Measurements from ENCODE around the gene EGFR. TPM values are rescaled to one million over a fixed set of nuclear protein-coding genes. Genes with fewer than 3 reads are reported as not detected.

Gene EGFR
- polyA plus RNA-seq, 1 of the 3 experiments (the other 2 are of a cell fraction): 37.6 TPM

- TF ChIP-seq TCF12 (IDR thresholded peaks at IDR 0.05) (no peak), TEAD4 (IDR thresholded peaks at IDR 0.05; ENCODE audit: borderline replicate concordance, insufficient read depth) (no peak), GATA2 (CRISPR knock-in tag; IDR thresholded peaks at IDR 0.05) (no peak), FOXM1 (IDR thresholded peaks at IDR 0.05; ENCODE audit: low read depth) (no peak), NFIC (IDR thresholded peaks at IDR 0.05; ENCODE audit: borderline replicate concordance) (no peak), PBX3 (IDR thresholded peaks at IDR 0.05) (no peak), GABPA (IDR thresholded peaks at IDR 0.05; ENCODE audit: low read depth) (no peak), ELF1 (IDR thresholded peaks at IDR 0.05) (no peak), CHD2 (IDR thresholded peaks at IDR 0.05; ENCODE audit: low read length, partially characterized antibody) (no peak), IRF3 (IDR thresholded peaks at IDR 0.05; ENCODE audit: low read depth, low read length) (no peak)
- 45% methylated on average over 1 of the region's 1 CpG for WGBS (ENCODE audit: low lambda C conversion rate)
- no peak overlapping the region for H3K27ac ChIP-seq (ENCODE audit: low read depth in 2 of 2, low read length in 1 of 2)
- no peaks in the 10 kb centered on the region for H3K36me3 ChIP-seq (replicated peaks in 1 of 2; ENCODE audit: control insufficient read depth in 1 of 2, insufficient read depth in 2 of 2, low read length in 1 of 2)
- no peaks in the 10 kb centered on the region for H4K20me1 ChIP-seq (ENCODE audit: insufficient read depth)
- H3K27me3 ChIP-seq (ENCODE audit: insufficient read depth): no peaks in the 10 kb centered on the region
- CTCF ChIA-PET: interaction anchor here (0.8 to 1.2 kb wide), 3 partner anchors 9 to 267 kb away, joined by 3 to 5 read pairs (median 3); no protein-coding TSS in a partner anchor
- no peak overlapping the region for H3K9ac ChIP-seq
- peaks cover 3 to 5% of the 10 kb centered on the region in 2 experiments; a peak in 1 of 4 replicates for H3K4me1 ChIP-seq (ENCODE audit: control insufficient read depth in 1 of 2, insufficient read depth in 2 of 2, low read depth in 1 of 2, low read length in 1 of 2)
- H3K9me2 ChIP-seq: no peaks in the 10 kb centered on the region
- H2AFZ ChIP-seq (ENCODE audit: low read depth): no peak overlapping the region
- POLR2A ChIA-PET: no interaction called here
- peaks cover 5% of the 10 kb centered on the region; the same call in 1 of the 2 replicates for H3K9me3 ChIP-seq
- H3K4me3 ChIP-seq (ENCODE audit: low read depth in 2 of 2, low read length in 1 of 2): no peak overlapping the region
- H3K4me2 ChIP-seq: no peak overlapping the region
- DNase-seq: no peak
- peaks cover 19% of the 10 kb centered on the region for H3F3A ChIP-seq (replicated peaks; ENCODE audit: insufficient read depth)
- H3K79me2 ChIP-seq (ENCODE audit: insufficient read depth): no peaks in the 10 kb centered on the region
Observed at GRCh38 chr7:54987772-54988171, 31.0 kb upstream of the EGFR start.

GRCh38 chr7:54988516-54988915 is 30.3 kb upstream of the EGFR start:
- Histone ChIP-seq H4K20me1 (ENCODE audit: insufficient read depth) (no peaks in the 10 kb centered on the region), H3K4me3 (ENCODE audit: low read depth in 2 of 2, low read length in 1 of 2) (no peak overlapping the region), H3K9me2 (no peaks in the 10 kb centered on the region), H2AFZ (ENCODE audit: low read depth) (no peak overlapping the region), H3K36me3 (replicated peaks in 1 of 2; ENCODE audit: control insufficient read depth in 1 of 2, insufficient read depth in 2 of 2, low read length in 1 of 2) (no peaks in the 10 kb centered on the region), H3K27me3 (ENCODE audit: insufficient read depth) (no peaks in the 10 kb centered on the region), H3K9me3 (peaks cover 5% of the 10 kb centered on the region; the same call in 1 of the 2 replicates), H3K9ac (no peak overlapping the region), H3F3A (replicated peaks; ENCODE audit: insufficient read depth) (peaks cover 19% of the 10 kb centered on the region), H3K27ac (ENCODE audit: low read depth in 2 of 2, low read length in 1 of 2) (no peak overlapping the region), H3K79me2 (ENCODE audit: insufficient read depth) (no peaks in the 10 kb centered on the region), H3K4me2 (no peak overlapping the region), H3K4me1 (ENCODE audit: control insufficient read depth in 1 of 2, insufficient read depth in 2 of 2, low read depth in 1 of 2, low read length in 1 of 2) (peaks cover 3 to 5% of the 10 kb centered on the region in 2 experiments; a peak in 1 of 4 replicates)
- POLR2A ChIA-PET: no interaction called here
- CTCF ChIA-PET: interaction anchor here (0.8 to 1.2 kb wide), 3 partner anchors 8 to 267 kb away, joined by 3 to 5 read pairs (median 3); no protein-coding TSS in a partner anchor
- 98% methylated on average over 2 of the region's 2 CpGs for WGBS (ENCODE audit: low lambda C conversion rate)
- no peak for TF ChIP-seq FOXM1 (IDR thresholded peaks at IDR 0.05; ENCODE audit: low read depth)
- TF ChIP-seq IRF3 (IDR thresholded peaks at IDR 0.05; ENCODE audit: low read depth, low read length): no peak
- TF ChIP-seq GABPA (IDR thresholded peaks at IDR 0.05; ENCODE audit: low read depth): no peak
- TF ChIP-seq FOSL2 (IDR thresholded peaks at IDR 0.05; ENCODE audit: borderline replicate concordance, low read depth): no peak
- no peak for TF ChIP-seq MAX (IDR thresholded peaks at IDR 0.05; ENCODE audit: low read depth)
- TF ChIP-seq RXRA (IDR thresholded peaks at IDR 0.05; ENCODE audit: borderline replicate concordance, low read depth): no peak
- no peak for TF ChIP-seq TCF12 (IDR thresholded peaks at IDR 0.05)
- TF ChIP-seq RFX5 (IDR thresholded peaks at IDR 0.05; ENCODE audit: low read length): no peak
- TF ChIP-seq ZBTB33 (IDR thresholded peaks at IDR 0.05; ENCODE audit: borderline replicate concordance, low read depth): no peak
- TF ChIP-seq MXI1 (IDR thresholded peaks at IDR 0.05; ENCODE audit: low read depth, low read length): no peak
- no peak for TF ChIP-seq EZH2phosphoT487 (IDR thresholded peaks at IDR 0.05; ENCODE audit: borderline replicate concordance, low read depth)
- no peak for TF ChIP-seq FOXJ3 (CRISPR knock-in tag; IDR thresholded peaks at IDR 0.05)
- TF ChIP-seq TEAD4 (IDR thresholded peaks at IDR 0.05; ENCODE audit: borderline replicate concordance, insufficient read depth): no peak
- TF ChIP-seq GATA2 (CRISPR knock-in tag; IDR thresholded peaks at IDR 0.05): no peak
- no peak for DNase-seq

Data from SK-N-SH (cell line).